Kidney epithelial cell (primary cell): ENCODE data around the gene COLEC11. TPM values are rescaled to one million over a fixed set of nuclear protein-coding genes. Genes with fewer than 3 reads are reported as not detected.

Experiments used
- DNase-seq: peaks from one replicate; pipeline ENCODE4 v3.0.0-alpha.2; 2010; ENCODE audit warnings: low read depth
- H3K27me3 ChIP-seq: 2 replicates; pipeline ENCODE4 v1.6.0; 2011; ENCODE audit warnings: low read length; ENCODE audit not compliant: control insufficient read depth, insufficient read depth
- H3K36me3 ChIP-seq: 2 replicates; pipeline ENCODE4 v1.5.1; 2011; ENCODE audit warnings: low read length; ENCODE audit not compliant: control insufficient read depth, insufficient read depth
- H3K4me3 ChIP-seq: 2 replicates; pipeline ENCODE4 v1.5.1; 2011; ENCODE audit warnings: low read depth, mild to moderate bottlenecking, control low read depth, low read length
- CTCF ChIP-seq: IDR thresholded peaks from 2 replicates; pipeline ENCODE4 v1.5.1; 2011; ENCODE audit warnings: mild to moderate bottlenecking, moderate library complexity, low read length, control low read depth, inconsistent platforms; ENCODE audit not compliant: insufficient read depth, poor library complexity, severe bottlenecking
- total RNA-seq: library from RNA; depleted of rRNA; stranded (reverse); fragments of >200 nt; gene quantifications from 2 replicates; pipeline ENCODE4 v1.2.3, GENCODE V29; 2015

COLEC11 gene
- total RNA-seq, 1 donor from 2014 or later, result not detected

DNA sequence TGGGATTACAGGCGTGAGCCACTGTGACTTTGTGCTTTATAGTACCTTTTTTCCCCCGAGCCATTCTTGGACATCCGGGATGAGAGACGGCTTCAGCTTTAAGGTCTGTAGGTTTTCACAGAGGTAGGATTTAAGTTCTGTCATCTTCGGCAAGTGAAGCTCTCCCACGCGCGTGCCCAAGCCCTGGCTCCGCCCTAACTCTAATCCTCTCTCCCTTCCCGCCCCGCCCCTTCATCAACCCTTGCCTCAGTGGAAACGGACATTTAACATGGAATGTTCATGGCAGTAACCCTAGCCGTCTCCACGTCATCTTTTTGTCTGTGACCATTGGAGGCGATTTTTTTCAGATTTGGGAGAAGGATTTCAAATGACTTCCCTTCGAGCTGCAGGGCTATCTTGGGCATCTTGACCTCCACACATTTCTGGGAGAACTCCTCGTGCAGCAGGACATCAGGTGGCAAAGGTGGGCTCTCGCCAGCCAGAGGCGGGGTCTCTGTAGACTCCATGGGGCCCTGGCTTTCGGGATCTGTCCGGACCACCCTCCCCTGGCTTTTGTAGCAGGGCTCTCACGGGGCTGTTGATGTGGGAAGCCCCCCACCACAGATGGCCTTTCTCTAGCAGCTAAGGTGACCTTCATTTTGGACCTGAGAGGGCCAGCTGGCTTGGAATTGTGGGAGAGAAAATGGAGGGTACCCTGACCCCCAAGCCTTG, 6.8 kb downstream of the COLEC11 start:
- TF ChIP-seq CTCF, result no peak
- Histone ChIP-seq H3K36me3 (no peaks in the 10 kb centered on the region), H3K27me3 (no peaks in the 10 kb centered on the region), H3K4me3 (no peak overlapping the region)
- no peak for DNase-seq

- Histone ChIP-seq H3K4me3 (no peak overlapping the region), H3K36me3 (no peaks in the 10 kb centered on the region), H3K27me3 (no peaks in the 10 kb centered on the region)
- no peak for TF ChIP-seq CTCF
- DNase-seq, result no peak
Observed at GRCh38 chr2:3602553-3603339, 7.8 kb downstream of the COLEC11 start.

DNA sequence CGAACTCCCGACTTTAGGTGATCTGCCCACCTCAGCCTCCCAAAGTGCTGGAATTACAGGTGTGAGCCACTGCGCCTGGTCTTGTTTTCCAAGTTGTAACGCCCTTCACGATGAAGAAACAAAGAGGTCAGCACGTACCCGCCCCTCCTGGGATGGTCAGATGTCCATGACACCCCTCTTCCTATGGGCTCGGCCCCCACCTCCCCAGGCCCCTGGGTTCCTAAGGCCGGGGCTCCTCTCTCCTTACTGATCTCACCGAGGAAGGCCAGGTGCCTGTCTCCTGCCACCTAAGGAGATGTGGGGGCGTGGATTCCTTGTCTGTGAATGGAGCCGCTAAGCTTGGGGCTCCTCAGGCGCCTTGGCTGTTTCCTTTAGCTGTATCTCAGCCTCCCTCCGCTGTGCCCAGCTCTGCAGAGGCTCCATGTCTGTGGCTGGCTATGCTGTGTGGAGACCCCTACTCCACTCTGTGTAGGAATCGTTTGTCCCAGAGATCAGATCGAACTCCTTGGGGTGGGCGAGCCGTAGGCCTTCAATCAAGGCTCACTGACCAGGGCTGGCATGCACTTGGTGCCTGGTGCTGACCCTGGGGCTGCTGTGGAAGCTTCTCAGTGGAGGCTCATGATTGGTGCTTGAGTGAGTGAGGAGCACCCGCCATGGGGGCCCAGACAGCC, 8.8 kb downstream of the COLEC11 start:
- Histone ChIP-seq H3K36me3 (no peaks in the 10 kb centered on the region), H3K27me3 (no peaks in the 10 kb centered on the region), H3K4me3 (no peak overlapping the region)
- TF ChIP-seq CTCF, result no peak
- no peak for DNase-seq

DNA sequence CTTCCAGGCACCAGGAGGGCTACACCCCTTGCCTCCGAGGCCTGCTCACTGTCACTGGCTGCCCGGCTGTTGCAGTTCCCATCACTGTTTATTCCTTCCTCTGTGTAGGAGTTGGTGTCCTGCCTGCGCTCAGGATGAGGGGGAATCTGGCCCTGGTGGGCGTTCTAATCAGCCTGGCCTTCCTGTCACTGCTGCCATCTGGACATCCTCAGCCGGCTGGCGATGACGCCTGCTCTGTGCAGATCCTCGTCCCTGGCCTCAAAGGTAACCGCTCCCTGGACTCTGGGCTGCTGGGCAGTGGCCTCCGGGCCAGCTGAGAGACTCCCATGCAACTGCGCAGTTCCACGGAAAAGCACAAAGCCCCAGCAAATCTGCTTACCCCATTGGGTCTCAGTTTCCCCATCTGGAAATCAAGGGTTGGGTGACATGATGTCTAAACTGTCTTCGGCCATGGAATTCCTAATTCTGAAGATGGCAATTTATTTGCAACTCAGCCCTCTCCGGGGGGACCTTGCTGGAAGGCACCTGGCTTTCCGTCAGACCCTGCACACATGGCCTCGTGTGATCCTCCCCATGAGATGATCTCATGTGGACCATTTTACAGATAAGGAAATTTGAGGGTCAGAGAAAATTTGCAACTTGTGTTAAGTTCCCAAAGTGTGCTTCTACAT, 9.4 kb downstream of the COLEC11 start:
- DNase-seq, result no peak
- no peaks in the 10 kb centered on the region for H3K36me3 ChIP-seq
- no peak overlapping the region for H3K4me3 ChIP-seq
- no peaks in the 10 kb centered on the region for H3K27me3 ChIP-seq
- TF ChIP-seq CTCF, result no peak

- H3K27me3 ChIP-seq, result no peaks in the 10 kb centered on the region
- no peak for TF ChIP-seq CTCF
- DNase-seq, result no peak
- H3K4me3 ChIP-seq, result no peak overlapping the region
- no peaks in the 10 kb centered on the region for H3K36me3 ChIP-seq
Observed at GRCh38 chr2:3604991-3605961, 10.4 kb downstream of the COLEC11 start.
